Muscle of back (tissue), 11 donors: ENCODE results near the gene CISD2. TPM values are rescaled to one million over a fixed set of nuclear protein-coding genes. Genes with fewer than 3 reads are reported as not detected.
"Not testable (repeated sequence)": the region's sequence is repeated elsewhere in the genome, so short reads cannot be mapped to it uniquely, and the experiment has no call there.

Experiments
- DNase-seq, 3 donors: peaks; one replicate each; pipeline versions ENCODE4 v3.0.0 to v3.0.0-alpha.2; 2013
- polyA plus RNA-seq, 10 donors: library from polyadenylated mRNA; unstranded; fragments of 120-200 nt; gene quantifications; one replicate each; pipeline ENCODE4 v1.2.1, GENCODE V29; 2013; ENCODE audit not compliant: insufficient read length in 10 of 10

The CISD2 gene
- polyA plus RNA-seq, 10 donors: 24.1 to 31.1 (median 27.2) TPM

GRCh38 chr4:102897610-102898009 is 28.8 kb downstream of the CISD2 start:
- peak in 1 of 3 donors; percentile 2 for DNase-seq

GRCh38 chr4:102901804-102902203 is 33.0 kb downstream of the CISD2 start:
- no peak for DNase-seq

GRCh38 chr4:102918859-102919258 is 50.1 kb downstream of the CISD2 start:
- DNase-seq: no peak

DNA sequence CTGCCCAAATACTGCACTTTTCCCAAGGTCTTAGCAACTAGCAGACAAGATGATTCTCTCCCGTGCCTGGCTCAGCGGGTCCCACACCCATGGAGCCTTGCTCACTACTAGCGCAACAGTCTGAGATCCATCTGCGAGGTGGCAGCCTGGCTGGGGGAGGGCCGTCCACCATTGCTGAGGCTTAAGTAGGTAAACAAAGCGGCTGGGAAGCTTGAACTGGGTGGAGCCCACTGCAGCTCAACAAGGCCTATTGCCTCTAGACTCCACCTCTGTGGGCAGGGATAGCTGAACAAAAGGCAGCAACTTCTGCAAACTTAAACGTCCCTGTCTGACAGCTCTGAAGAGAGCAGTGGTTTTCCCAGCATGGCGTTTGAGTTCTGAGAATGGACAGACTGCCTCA is 50.9 kb downstream of the CISD2 start:
- not testable (repeated sequence) for DNase-seq

GRCh38 chr4:102935716-102936115 is 66.9 kb downstream of the CISD2 start:
- DNase-seq: no peak

GRCh38 chr4:102938063-102938462 is 69.3 kb downstream of the CISD2 start:
- not testable (repeated sequence) for DNase-seq

Other genes with a start within 250 kb of the CISD2 start
- gene MANBA, start 108.0 kb upstream of the CISD2 start, polyA plus RNA-seq: 10 to 100 TPM in 8 of 10 donors, 1 to 10 TPM in 2; 9.7 to 13.0 (median 10.9) TPM
- 100 to 1,000 TPM; 239 to 289 (median 275) TPM for gene UBE2D3, start 41.4 kb upstream of the CISD2 start, polyA plus RNA-seq
- gene SLC9B1, start 150.7 kb downstream of the CISD2 start, polyA plus RNA-seq: 1 to 10 TPM; 1.0 to 2.7 (median 2.0) TPM
- 10 to 100 TPM in 7 of 10 donors, 1 to 10 TPM in 3; 8.6 to 14.3 (median 11.2) TPM for gene SLC9B2, start 207.8 kb downstream of the CISD2 start, polyA plus RNA-seq
- 10 to 100 TPM; 34.0 to 54.5 (median 39.9) TPM for gene BDH2, start 230.8 kb downstream of the CISD2 start, polyA plus RNA-seq